HG03521 (cell line): ENCODE results near the gene FIG4.
"Not testable (repeated sequence)": the region's sequence is repeated elsewhere in the genome, so short reads cannot be mapped to it uniquely, and the experiment has no call there.

Experiments
- ATAC-seq: cut with Tn5 transposase; IDR thresholded peaks from one replicate; pipeline ENCODE4 v1.9.1; 2021; ENCODE audit warnings: mild to moderate bottlenecking, moderate library complexity; ENCODE audit not compliant: unreplicated experiment

FIG4 gene

DNA sequence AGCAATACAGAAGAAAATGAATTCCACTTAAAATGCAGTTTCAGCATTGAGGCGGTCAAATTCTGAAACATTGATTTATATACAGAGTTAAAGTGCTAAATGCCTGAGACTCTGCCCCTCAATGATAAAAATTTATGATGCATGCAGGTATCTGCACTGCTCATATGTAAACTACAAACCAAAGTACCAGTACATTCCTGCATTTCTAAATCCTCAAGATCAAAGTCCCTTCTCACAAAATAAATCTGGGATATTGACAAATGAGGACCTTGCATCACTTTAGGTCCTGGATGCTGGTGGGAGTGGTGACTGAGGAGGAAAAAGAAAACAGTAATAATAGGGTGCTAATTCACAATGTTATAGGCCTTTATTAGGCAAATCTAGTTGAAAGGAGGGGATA lies 101.9 kb downstream of the FIG4 start:
- ATAC-seq = no peak

DNA sequence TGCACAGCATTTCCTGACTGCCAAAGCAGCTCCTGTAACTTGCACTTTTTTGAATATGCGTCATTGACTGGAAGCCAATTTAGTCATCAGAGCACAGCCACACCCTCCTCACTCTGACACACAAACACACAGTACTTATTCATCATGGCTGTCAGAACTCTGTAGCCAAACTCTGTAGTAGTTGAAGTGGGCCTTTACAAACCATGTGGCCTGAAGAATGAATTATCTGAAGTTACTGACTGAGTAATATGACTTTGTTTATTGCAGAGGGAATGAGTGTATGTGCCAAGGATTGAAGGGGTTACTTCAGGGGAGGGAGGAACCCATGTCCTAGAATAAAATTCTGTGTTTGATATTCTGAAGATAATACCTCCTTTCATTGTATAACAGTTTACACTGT lies 102.7 kb downstream of the FIG4 start:
- no peak for ATAC-seq

DNA sequence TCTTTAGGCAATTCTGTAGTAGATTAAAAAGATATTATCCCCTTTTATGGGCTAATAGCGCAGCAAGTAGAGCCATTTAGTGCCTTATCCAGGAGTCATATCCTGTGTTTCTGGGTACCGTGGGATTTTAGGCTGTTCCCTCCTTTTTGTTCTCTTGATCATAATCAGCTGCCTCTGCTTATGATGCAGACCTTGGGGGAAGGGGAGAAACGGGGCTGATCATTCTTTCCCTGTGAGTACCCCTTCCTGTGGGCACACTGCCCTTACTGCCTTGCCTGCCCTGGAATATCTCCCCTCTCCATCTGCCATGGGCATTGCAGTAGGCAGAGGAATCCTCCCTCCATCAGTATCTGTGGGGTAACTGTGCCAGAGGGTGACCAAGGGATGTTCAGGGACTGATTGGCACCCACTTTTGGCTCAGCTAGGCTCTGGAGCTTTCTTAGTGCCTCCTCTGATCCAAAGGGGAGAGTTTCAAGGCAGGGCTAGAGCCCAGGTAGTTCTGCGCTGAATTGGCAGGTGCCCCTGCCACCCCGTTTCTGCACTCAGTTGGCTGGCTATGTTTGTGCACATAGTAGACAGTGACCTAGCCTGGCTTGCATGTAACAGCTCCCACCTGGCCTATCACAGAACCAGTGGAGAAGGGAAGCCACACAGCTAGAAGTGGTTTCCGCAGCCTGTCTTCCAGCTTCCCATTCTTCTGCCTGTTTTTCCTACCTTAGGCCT lies 103.3 kb downstream of the FIG4 start:
- ATAC-seq = no peak

GRCh38 chr6:109795994-109796555 lies 105.0 kb downstream of the FIG4 start:
- no peak for ATAC-seq

DNA sequence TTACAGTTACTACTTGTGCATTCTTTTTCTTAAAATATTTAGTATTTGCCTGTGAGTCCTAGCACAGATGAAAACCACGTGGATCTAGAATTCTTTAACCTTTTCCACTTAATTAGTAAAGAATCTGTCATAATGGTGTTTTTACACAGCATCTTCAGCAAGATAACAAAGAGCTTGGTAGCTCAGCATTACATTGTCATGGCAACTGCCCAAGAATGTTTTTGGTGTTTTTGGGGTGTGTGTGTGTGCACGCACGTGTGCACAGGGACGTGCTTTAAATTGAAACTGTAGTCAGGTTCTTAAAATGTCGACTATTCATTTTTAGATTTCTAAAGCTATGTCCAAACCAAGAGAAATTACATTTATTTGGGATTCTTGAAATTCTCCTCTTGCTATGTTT lies 108.0 kb downstream of the FIG4 start:
- ATAC-seq = no peak

- ATAC-seq = no peak
Observed at GRCh38 chr6:109799664-109800063, 108.6 kb downstream of the FIG4 start.

DNA sequence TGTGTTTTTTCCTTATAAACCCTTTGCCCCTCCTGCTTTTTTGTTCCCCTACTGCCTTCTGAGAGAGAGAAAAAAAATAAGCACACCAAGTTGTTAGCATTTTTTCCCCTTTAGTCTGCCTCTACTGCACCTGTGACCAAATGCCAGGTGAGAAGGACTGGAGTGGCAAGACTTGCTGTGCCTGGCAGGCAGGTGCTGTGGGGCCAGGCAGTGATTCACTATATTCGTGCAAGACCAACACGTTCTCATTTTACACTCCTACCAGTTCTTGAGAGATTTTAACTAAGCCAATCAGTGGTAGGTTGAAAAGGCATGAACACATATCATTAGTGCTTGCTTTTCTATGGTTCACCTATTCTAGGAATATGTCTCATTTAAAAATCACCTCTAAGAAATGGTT lies 109.7 kb downstream of the FIG4 start:
- ATAC-seq = no peak

DNA sequence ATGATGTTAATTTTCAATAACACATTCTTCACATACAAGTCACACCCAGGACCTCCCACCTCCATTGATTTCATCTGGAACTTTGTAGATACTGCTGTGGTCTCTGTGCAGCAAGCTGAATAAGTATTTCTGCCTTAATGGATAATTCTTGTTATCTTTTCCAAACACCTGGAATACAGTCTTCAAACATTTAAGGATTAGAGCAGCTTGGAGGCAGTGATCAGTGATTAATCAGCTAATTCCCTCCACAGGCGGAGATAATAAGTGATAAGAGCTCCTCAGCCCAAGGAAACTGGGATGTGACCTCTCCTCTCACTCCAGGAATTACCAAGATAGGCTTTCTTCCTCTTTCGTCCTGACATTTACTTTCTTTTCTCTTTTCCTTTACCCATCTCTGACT lies 110.7 kb downstream of the FIG4 start:
- ATAC-seq = no peak

- no peak for ATAC-seq
Observed at GRCh38 chr6:109804020-109804419, 112.9 kb downstream of the FIG4 start.

- no peak for ATAC-seq
Observed at GRCh38 chr6:109807881-109808280, 116.8 kb downstream of the FIG4 start.

GRCh38 chr6:109808837-109809236 lies 117.7 kb downstream of the FIG4 start:
- no peak for ATAC-seq

GRCh38 chr6:109815054-109815453 lies 124.0 kb downstream of the FIG4 start:
- no peak for ATAC-seq

GRCh38 chr6:109816452-109817374 lies 125.6 kb downstream of the FIG4 start:
- no peak for ATAC-seq

DNA sequence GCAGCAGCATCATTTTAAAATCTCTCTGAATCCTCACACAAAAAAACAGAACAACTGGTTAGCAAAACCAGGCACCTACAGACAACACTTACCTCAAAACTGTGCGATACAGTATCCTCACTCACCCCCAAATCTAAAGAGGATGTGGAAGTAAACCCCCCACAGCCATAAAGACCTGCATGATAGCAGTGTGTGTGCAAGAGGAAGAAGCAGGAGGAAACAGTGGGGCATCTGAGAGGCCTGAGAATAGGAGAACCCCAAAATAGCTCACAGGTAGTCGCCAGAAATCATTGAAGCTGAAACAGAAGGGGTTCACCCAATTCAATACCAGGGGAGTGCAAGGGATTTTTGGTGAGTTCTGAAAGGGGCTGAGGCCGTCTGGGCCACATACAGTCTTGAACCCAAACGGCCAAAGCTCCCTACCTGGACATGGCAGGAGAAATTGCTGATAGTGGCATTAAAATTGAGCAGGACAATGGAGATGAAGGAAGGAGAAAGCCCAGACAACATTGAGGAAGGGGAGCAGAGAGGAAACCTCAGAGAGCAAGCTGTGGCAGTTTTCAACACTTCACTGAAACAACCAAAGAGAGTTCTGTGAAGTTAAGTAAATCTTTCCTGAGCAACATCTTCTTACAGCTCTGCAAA lies 129.7 kb downstream of the FIG4 start:
- peak; percentile 41 for ATAC-seq

GRCh38 chr6:109821428-109821827 lies 130.3 kb downstream of the FIG4 start:
- no peak for ATAC-seq

- no peak for ATAC-seq
Observed at GRCh38 chr6:109824105-109824504, 133.0 kb downstream of the FIG4 start.

DNA sequence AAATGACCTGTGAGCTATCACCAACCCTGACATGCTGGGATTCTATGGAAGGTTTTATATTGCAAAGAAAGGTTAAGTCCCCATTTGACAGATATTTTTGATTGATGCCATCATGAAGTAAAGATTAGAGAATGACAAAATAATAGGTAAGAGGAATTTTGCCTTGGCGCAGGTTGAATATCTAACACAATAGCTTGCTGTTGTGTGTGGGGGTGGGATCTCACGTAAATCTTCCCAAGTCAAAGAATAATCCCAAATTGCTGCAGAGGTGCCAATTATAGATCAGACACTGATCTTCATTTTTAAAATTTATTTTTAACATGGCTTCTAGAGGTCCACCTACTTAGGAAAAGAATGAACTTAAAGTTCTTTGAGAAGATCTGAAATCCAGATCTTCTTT lies 135.5 kb downstream of the FIG4 start:
- ATAC-seq = no peak

DNA sequence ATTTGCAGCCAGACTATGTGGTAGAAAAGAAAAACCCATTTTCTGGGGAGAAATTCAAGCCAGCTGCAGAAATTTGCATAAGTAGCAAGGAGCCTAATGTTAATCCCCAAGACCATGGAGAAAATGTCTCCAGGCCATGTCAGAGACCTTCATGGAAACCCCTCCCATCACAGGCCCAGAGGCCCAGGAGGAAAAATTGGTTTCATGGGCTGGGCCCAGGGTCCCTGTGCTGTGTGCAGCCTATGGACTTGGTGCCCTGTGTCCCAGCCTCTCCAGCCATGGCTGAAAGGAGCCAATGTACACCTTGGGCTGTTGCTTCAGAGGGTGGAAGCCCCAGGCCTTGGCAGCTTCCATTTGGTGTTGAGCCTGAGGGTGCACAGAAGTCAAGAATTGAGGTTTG lies 140.3 kb downstream of the FIG4 start:
- not testable (repeated sequence) for ATAC-seq

DNA sequence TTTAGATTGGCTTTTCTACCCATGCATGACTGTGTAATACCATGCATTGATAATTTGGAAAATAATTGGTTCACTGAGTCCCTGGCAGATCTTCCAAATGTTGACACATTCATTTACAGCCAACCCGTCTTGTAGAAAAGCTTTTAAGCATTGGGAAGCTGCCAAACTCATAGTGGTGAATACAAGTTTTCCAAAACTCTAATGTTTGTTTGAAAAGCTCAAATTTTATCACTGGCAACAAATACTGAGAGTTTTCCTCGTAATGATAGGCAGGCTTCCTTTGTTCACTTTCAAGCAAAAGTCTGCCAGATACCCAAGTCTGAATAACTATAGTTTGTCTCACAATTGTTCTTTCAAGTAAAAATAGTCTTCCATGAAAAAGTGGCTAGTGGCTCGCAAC lies 143.0 kb downstream of the FIG4 start:
- ATAC-seq = no peak

- no peak for ATAC-seq
Observed at GRCh38 chr6:109834595-109835437, 143.7 kb downstream of the FIG4 start.
